SK-N-MC (cell line): ENCODE data around the gene DLG5.

Experiments
- DNase-seq: peaks from one replicate; pipeline ENCODE4 v3.0.0-alpha.2; 2011; ENCODE audit warnings: low read depth, low spot score
- H3K27ac ChIP-seq: fragments of 200-600 bp; sonication (generic); 2 replicates; pipeline ENCODE4 v1.5.1; 2016; ENCODE audit warnings: mixed run types
- H3K36me3 ChIP-seq: fragments of 200-600 bp; sonication (generic); 2 replicates; pipeline ENCODE4 v1.6.1; 2017; ENCODE audit warnings: antibody characterized with exemption, low read length, mixed read lengths; ENCODE audit not compliant: insufficient read depth
- H3K4me3 ChIP-seq: fragments of 200-600 bp; sonication (generic); 2 replicates; pipeline ENCODE4 v1.5.1; 2016
- H3K9ac ChIP-seq: fragments of 200-600 bp; sonication (generic); 2 replicates; pipeline ENCODE4 v1.8.0; 2017; ENCODE audit warnings: mixed run types, mixed read lengths; ENCODE audit not compliant: insufficient read length
- H3K9me3 ChIP-seq: fragments of 200-600 bp; sonication (generic); 2 replicates; pipeline ENCODE4 v1.6.1; 2017; ENCODE audit warnings: low read depth, mild to moderate bottlenecking, antibody characterized with exemption, low read length, moderate library complexity, mixed read lengths
- EZH2 ChIP-seq: fragments of 200-600 bp; sonication (generic); IDR thresholded peaks from one replicate; pipeline ENCODE4 v1.6.1; 2017; ENCODE audit warnings: antibody characterized with exemption
- FOXP2 ChIP-seq: optimal IDR thresholded peaks from 2 replicates; pipeline ENCODE3; 2011; ENCODE audit warnings: mild to moderate bottlenecking, moderate library complexity; ENCODE audit not compliant: insufficient read depth; ENCODE audit errors: extremely low read length, control extremely low read depth
- POLR2AphosphoS5 ChIP-seq: IDR thresholded peaks from 2 replicates; pipeline ENCODE4 v1.6.1; 2012; ENCODE audit warnings: mild to moderate bottlenecking, low read depth, low read length, borderline replicate concordance

The DLG5 gene

DNA sequence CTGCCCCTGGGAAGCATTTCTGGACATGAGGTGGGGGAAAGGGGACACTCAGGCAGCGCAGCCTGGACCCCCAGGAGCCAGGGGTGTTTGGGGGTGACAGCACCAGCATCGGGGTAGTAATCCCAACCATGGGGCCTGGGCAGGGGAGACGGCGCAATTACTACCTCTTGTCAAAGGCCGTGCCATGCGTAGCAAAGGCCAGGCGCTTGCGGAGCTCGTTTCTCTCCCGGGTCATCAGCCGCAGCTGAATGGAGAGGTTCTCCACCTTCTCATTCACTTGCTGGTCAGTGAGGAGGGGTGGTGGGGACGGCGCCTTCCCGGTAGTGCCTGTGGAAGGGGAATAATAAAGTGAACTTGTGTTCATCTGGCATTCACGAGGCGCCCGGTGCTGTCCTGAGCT lies 70.0 kb downstream of the DLG5 start:
- Histone ChIP-seq H3K9ac (no peak overlapping the region), H3K4me3 (no peak overlapping the region), H3K9me3 (no peaks in the 10 kb centered on the region), H3K27ac (no peak overlapping the region), H3K36me3 (no peaks in the 10 kb centered on the region)
- TF ChIP-seq FOXP2 (no peak), POLR2AphosphoS5 (no peak), EZH2 (no peak)
- no peak for DNase-seq

GRCh38 chr10:77855404-77856155 lies 71.0 kb downstream of the DLG5 start:
- H3K36me3 ChIP-seq, result no peaks in the 10 kb centered on the region
- no peak overlapping the region for H3K4me3 ChIP-seq
- H3K9ac ChIP-seq, result no peak overlapping the region
- TF ChIP-seq FOXP2, result no peak
- TF ChIP-seq POLR2AphosphoS5, result no peak
- H3K9me3 ChIP-seq, result no peaks in the 10 kb centered on the region
- DNase-seq, result no peak
- no peak overlapping the region for H3K27ac ChIP-seq

GRCh38 chr10:77854115-77854514 lies 72.4 kb downstream of the DLG5 start:
- TF ChIP-seq FOXP2, result no peak
- TF ChIP-seq EZH2, result no peak
- no peak for TF ChIP-seq POLR2AphosphoS5
- Histone ChIP-seq H3K9me3 (no peaks in the 10 kb centered on the region), H3K36me3 (no peaks in the 10 kb centered on the region), H3K9ac (no peak overlapping the region), H3K27ac (no peak overlapping the region), H3K4me3 (no peak overlapping the region)
- no peak for DNase-seq

DNA sequence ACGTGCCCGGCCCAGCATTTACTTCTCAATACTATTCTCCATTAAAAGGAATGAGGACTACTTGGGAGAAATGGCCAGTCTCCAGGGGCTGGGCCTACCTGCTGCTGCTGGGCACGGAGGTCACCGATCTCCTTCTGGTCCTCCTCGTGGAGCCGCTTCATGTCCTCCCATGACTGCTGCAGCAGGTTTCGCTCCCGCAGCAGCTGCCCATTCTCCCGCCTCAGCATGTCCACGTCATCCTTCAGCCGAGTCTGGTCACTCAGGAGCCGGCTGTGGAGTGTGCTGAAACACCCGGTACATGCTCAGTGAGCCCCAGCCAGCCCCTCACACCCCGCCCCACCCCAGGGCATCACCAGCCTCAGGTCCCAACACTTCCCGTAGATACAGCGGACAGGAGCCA lies 73.3 kb downstream of the DLG5 start:
- Histone ChIP-seq H3K27ac (no peak overlapping the region), H3K9me3 (no peaks in the 10 kb centered on the region), H3K36me3 (no peaks in the 10 kb centered on the region), H3K9ac (no peak overlapping the region), H3K4me3 (no peak overlapping the region)
- DNase-seq, result no peak
- TF ChIP-seq POLR2AphosphoS5 (no peak), EZH2 (no peak), FOXP2 (no peak)

GRCh38 chr10:77850620-77851231 lies 75.8 kb downstream of the DLG5 start:
- Histone ChIP-seq H3K36me3 (no peaks in the 10 kb centered on the region), H3K9me3 (no peaks in the 10 kb centered on the region), H3K4me3 (no peak overlapping the region), H3K9ac (no peak overlapping the region), H3K27ac (no peak overlapping the region)
- TF ChIP-seq EZH2, result no peak
- no peak for TF ChIP-seq POLR2AphosphoS5
- TF ChIP-seq FOXP2, result no peak
- no peak for DNase-seq

GRCh38 chr10:77849039-77849664 lies 77.4 kb downstream of the DLG5 start:
- no peak for TF ChIP-seq FOXP2
- TF ChIP-seq EZH2, result no peak
- no peak for TF ChIP-seq POLR2AphosphoS5
- H3K36me3 ChIP-seq, result no peaks in the 10 kb centered on the region
- no peak overlapping the region for H3K9ac ChIP-seq
- DNase-seq, result no peak
- no peak overlapping the region for H3K4me3 ChIP-seq
- no peak overlapping the region for H3K27ac ChIP-seq
- no peaks in the 10 kb centered on the region for H3K9me3 ChIP-seq

DNA sequence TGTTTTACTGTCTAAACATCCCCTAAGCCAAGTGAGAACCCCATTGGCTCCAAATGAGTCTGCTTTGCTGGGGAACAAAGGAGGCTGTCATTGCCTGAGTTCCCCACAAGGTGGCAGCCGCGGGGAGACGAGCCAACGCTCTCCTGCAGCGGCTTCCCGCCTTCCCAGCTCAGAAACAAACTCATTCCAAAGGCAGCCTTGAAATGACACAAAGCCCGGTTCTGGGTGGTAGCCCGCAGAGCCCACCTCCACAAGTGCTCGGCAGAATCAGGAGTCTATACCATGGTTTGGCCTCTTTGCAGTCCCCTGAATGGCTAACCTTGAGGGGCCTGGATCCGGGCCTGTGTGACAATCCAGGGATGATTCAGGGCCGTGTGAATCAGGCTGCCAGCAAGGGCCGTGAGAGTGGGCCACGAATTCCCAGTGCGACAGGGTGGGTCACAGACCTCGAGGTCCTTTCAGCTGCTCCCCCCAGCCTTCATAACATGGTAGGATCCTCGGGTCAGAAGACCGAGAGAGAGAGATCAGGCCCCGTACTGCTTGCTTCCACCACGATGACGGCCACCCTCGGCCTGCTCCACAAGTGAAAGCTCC lies 79.7 kb downstream of the DLG5 start:
- Histone ChIP-seq H3K27ac (no peak overlapping the region), H3K36me3 (no peaks in the 10 kb centered on the region), H3K9me3 (no peaks in the 10 kb centered on the region), H3K9ac (peak overlapping the region; percentile 63), H3K4me3 (no peak overlapping the region)
- no peak for DNase-seq
- TF ChIP-seq EZH2 (no peak), FOXP2 (no peak), POLR2AphosphoS5 (no peak)

DNA sequence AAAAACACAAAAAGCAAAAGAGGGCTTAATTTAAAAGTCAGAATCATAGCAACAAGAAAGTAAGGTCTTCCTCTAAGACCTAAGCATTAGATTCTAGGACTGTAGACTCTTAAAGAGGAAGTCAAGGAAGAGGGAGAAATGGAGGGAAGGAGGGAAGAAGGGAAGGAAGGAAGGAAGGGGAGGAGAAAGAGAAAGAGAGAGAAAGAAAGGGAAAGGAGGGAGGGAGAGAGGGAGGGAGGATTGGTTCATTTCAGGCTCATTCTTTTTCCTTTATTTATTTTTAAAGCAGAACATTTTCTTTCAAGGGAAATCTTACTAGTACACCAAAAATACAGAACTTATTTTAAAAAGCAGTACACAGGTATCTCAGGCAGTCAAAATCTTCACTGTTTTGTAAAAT lies 81.1 kb downstream of the DLG5 start:
- H3K4me3 ChIP-seq, result no peak overlapping the region
- H3K9ac ChIP-seq, result no peak overlapping the region
- TF ChIP-seq FOXP2 (no peak), POLR2AphosphoS5 (no peak), EZH2 (no peak)
- no peak overlapping the region for H3K27ac ChIP-seq
- H3K36me3 ChIP-seq, result no peaks in the 10 kb centered on the region
- H3K9me3 ChIP-seq, result no peaks in the 10 kb centered on the region
- DNase-seq, result no peak
